Liver (tissue), 9 donors: ENCODE measurements around the gene ATP10A. TPM values are rescaled to one million over a fixed set of nuclear protein-coding genes. Genes with fewer than 3 reads are reported as not detected.

ENCODE experiments used
- DNase-seq: peaks from one replicate; pipeline ENCODE4 v3.0.0-alpha.2; 2017; ENCODE audit warnings: low spot score
- H3K27ac ChIP-seq, 2 donors: one replicate each; pipeline ENCODE4 v1.7.0; 2013; ENCODE audit warnings: inconsistent platforms in 2 of 2, low read length in 2 of 2, control low read depth in 1 of 2, low read depth in 1 of 2, mild to moderate bottlenecking in 1 of 2
- H3K27me3 ChIP-seq, 4 donors: one replicate each; pipeline versions ENCODE4 v1.6.1 to v1.7.0; 2013; ENCODE audit warnings: low read length in 3 of 4, inconsistent platforms in 1 of 4, mild to moderate bottlenecking in 1 of 4, moderate library complexity in 1 of 4; ENCODE audit not compliant: control insufficient read depth in 4 of 4, insufficient read depth in 4 of 4
- H3K36me3 ChIP-seq, 4 donors: one replicate each; pipeline versions ENCODE4 v1.6.1 to v1.7.0; 2013; ENCODE audit warnings: low read length in 3 of 4, mild to moderate bottlenecking in 3 of 4, low read depth in 1 of 4, moderate library complexity in 1 of 4; ENCODE audit not compliant: control insufficient read depth in 4 of 4, insufficient read depth in 3 of 4
- H3K4me1 ChIP-seq, 4 donors: one replicate each; pipeline versions ENCODE4 v1.6.1 to v1.7.0; 2013; ENCODE audit warnings: low read length in 3 of 4, mild to moderate bottlenecking in 3 of 4, moderate library complexity in 1 of 4; ENCODE audit not compliant: control insufficient read depth in 4 of 4, insufficient read depth in 4 of 4
- H3K4me3 ChIP-seq, 3 donors: one replicate each; pipeline versions ENCODE4 v1.6.1 to v1.7.0; 2013; ENCODE audit warnings: low read length in 3 of 3, control low read depth in 1 of 3, low read depth in 1 of 3, mild to moderate bottlenecking in 1 of 3
- H3K9ac ChIP-seq, 2 donors: one replicate each; pipeline ENCODE4 v1.7.0; 2013; ENCODE audit warnings: low read length in 2 of 2, mild to moderate bottlenecking in 2 of 2, moderate library complexity in 2 of 2, control low read depth in 1 of 2, low read depth in 1 of 2
- H3K9me3 ChIP-seq, 4 donors: one replicate each; pipeline versions ENCODE4 v1.6.1 to v1.7.0; 2013; ENCODE audit warnings: low read length in 3 of 4; ENCODE audit not compliant: control insufficient read depth in 4 of 4
- EGR1 ChIP-seq, 2 donors: IDR thresholded peaks; 2 replicates each; pipeline ENCODE4 v1.6.1; 2016 to 2018; ENCODE audit warnings: antibody characterized with exemption in 2 of 2, low read depth in 2 of 2
- FOXA1 ChIP-seq: IDR thresholded peaks from 2 replicates; pipeline ENCODE4 v1.6.1; 2016; ENCODE audit warnings: antibody characterized with exemption
- FOXA2 ChIP-seq: IDR thresholded peaks from 2 replicates; pipeline ENCODE4 v1.6.1; 2016; ENCODE audit warnings: antibody characterized with exemption
- GABPA ChIP-seq, 2 donors: IDR thresholded peaks in 1 of 2; conservative IDR thresholded peaks in 1 of 2; 2 replicates each; pipeline ENCODE4 v1.6.1; 2016; ENCODE audit warnings: antibody characterized with exemption in 2 of 2, mild to moderate bottlenecking in 1 of 2, moderate library complexity in 1 of 2
- HNF4A ChIP-seq, 2 donors: conservative IDR thresholded peaks; 2 replicates each; pipeline ENCODE4 v1.6.1; 2016; ENCODE audit warnings: antibody characterized with exemption in 2 of 2, mild to moderate bottlenecking in 2 of 2
- HNF4G ChIP-seq: IDR thresholded peaks from 2 replicates; pipeline ENCODE4 v1.6.1; 2016; ENCODE audit warnings: antibody characterized with exemption
- JUND ChIP-seq, 2 donors: IDR thresholded peaks; 2 replicates each; pipeline ENCODE4 v1.6.1; 2016; ENCODE audit warnings: antibody characterized with exemption in 2 of 2
- NR2F2 ChIP-seq: IDR thresholded peaks from 2 replicates; pipeline ENCODE4 v1.6.1; 2016; ENCODE audit warnings: antibody characterized with exemption
- RAD21 ChIP-seq, 2 donors: IDR thresholded peaks; 2 replicates each; pipeline ENCODE4 v1.6.1; 2016; ENCODE audit warnings: antibody characterized with exemption in 2 of 2, mild to moderate bottlenecking in 2 of 2
- REST ChIP-seq: IDR thresholded peaks from 2 replicates; pipeline ENCODE4 v1.6.1; 2016; ENCODE audit warnings: antibody characterized with exemption, mild to moderate bottlenecking
- RXRA ChIP-seq, 2 donors: IDR thresholded peaks; 2 replicates each; pipeline ENCODE4 v1.6.1; 2017 to 2018; ENCODE audit warnings: antibody characterized with exemption in 2 of 2, mild to moderate bottlenecking in 1 of 2
- SP1 ChIP-seq: IDR thresholded peaks from 2 replicates; pipeline ENCODE4 v1.6.1; 2018; ENCODE audit warnings: antibody characterized with exemption, mild to moderate bottlenecking
- TAF1 ChIP-seq: conservative IDR thresholded peaks from 2 replicates; pipeline ENCODE4 v1.6.1; 2016; ENCODE audit warnings: antibody characterized with exemption, mild to moderate bottlenecking
- YY1 ChIP-seq: IDR thresholded peaks from 2 replicates; pipeline ENCODE4 v1.6.1; 2016; ENCODE audit warnings: antibody characterized with exemption, mild to moderate bottlenecking
- ZBTB33 ChIP-seq: IDR thresholded peaks from 2 replicates; pipeline ENCODE4 v1.6.1; 2016; ENCODE audit warnings: antibody characterized with exemption
- WGBS: extraction: QIAGEN DNeasy Blood & Tissue Kit; methylation state at CpG from one replicate; pipeline ENCODE4 v1.1.7; 2013; 5-methylcytosine and 5-hydroxymethylcytosine counted together
- polyA plus RNA-seq, 2 donors: library from polyadenylated mRNA; stranded (reverse) in 1 of 2; unstranded in 1 of 2; fragments of 200-250 nt in 1 of 2; fragments of >200 nt in 1 of 2; fragmentation: Nextera tagmentation in 1 of 2; extraction: Ambion mirVana in 1 of 2; gene quantifications; one replicate each; pipeline versions ENCODE4 v1.2.1 to v1.2.3, GENCODE V29; 2013 to 2015
- total RNA-seq, 2 donors: library from RNA; depleted of rRNA; stranded (reverse); fragments of >200 nt; gene quantifications; one replicate each; pipeline ENCODE4 v1.2.3, GENCODE V29; 2014
- TF ChIP-seq, protein P1 (sequence below): IDR thresholded peaks from 2 replicates; pipeline ENCODE4 v1.6.1; 2016; ENCODE audit warnings: antibody characterized with exemption
- TF ChIP-seq, protein P2 (sequence below): IDR thresholded peaks from 2 replicates; pipeline ENCODE4 v1.6.1; 2016; ENCODE audit warnings: antibody characterized with exemption
- TF ChIP-seq, protein P3 (sequence below): fragments of 150-350 bp; IDR thresholded peaks from 2 replicates; pipeline ENCODE4 v1.5.1; 2017; ENCODE audit warnings: improper control_type of control experiment, low read depth, low read length; ENCODE audit not compliant: missing input control
- donor health status: healthy.
- donor health status: healthy.
- donor health status: healthy.
- donor health status: healthy.
- donor health status: healthy.

ATP10A gene
- total and polyA plus RNA-seq, 4 donors = 0.22 to 1.8 (median 0.39) TPM

- Histone ChIP-seq H3K4me3 (no peak overlapping the region), H3K9ac (no peak overlapping the region), H3K27me3 (peaks cover 0 to 6% (median 0%) of the 10 kb centered on the region in 4 donors), H3K4me1 (no peaks in the 10 kb centered on the region), H3K9me3 (no peaks in the 10 kb centered on the region), H3K27ac (no peak overlapping the region), H3K36me3 (no peaks in the 10 kb centered on the region)
- TF ChIP-seq, protein P1, sequence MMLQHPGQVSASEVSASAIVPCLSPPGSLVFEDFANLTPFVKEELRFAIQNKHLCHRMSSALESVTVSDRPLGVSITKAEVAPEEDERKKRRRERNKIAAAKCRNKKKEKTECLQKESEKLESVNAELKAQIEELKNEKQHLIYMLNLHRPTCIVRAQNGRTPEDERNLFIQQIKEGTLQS = no peak
- TF ChIP-seq RXRA (IDR thresholded peaks at IDR 0.05) (no peak), NR2F2 (no peak), RAD21 (IDR thresholded peaks at IDR 0.05) (no peak), GABPA (IDR thresholded peaks at IDR 0.05 in 1 of 2, conservative IDR thresholded peaks at IDR 0.05 in 1 of 2) (no peak), FOXA2 (no peak), HNF4A (conservative IDR thresholded peaks at IDR 0.05) (no peak), ZBTB33 (no peak), HNF4G (no peak), EGR1 (IDR thresholded peaks at IDR 0.05; ENCODE audit: low read depth in 2 of 2) (no peak), TAF1 (no peak), SP1 (no peak), JUND (IDR thresholded peaks at IDR 0.05) (no peak), FOXA1 (no peak), YY1 (no peak), REST (no peak)
- TF ChIP-seq, protein P2, sequence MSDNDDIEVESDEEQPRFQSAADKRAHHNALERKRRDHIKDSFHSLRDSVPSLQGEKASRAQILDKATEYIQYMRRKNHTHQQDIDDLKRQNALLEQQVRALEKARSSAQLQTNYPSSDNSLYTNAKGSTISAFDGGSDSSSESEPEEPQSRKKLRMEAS = no peak
- TF ChIP-seq, protein P3, sequence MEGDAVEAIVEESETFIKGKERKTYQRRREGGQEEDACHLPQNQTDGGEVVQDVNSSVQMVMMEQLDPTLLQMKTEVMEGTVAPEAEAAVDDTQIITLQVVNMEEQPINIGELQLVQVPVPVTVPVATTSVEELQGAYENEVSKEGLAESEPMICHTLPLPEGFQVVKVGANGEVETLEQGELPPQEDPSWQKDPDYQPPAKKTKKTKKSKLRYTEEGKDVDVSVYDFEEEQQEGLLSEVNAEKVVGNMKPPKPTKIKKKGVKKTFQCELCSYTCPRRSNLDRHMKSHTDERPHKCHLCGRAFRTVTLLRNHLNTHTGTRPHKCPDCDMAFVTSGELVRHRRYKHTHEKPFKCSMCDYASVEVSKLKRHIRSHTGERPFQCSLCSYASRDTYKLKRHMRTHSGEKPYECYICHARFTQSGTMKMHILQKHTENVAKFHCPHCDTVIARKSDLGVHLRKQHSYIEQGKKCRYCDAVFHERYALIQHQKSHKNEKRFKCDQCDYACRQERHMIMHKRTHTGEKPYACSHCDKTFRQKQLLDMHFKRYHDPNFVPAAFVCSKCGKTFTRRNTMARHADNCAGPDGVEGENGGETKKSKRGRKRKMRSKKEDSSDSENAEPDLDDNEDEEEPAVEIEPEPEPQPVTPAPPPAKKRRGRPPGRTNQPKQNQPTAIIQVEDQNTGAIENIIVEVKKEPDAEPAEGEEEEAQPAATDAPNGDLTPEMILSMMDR = no peak
- WGBS = 88% methylated on average over 12 of the region's 12 CpGs
- DNase-seq = no peak
These were observed 58.1 kb downstream of the ATP10A start for GRCh38 chr15:25805031-25805430.
